Measurements from ENCODE around the gene SZT2.
A peak's percentile ranks its signal among the peaks of the same experiment; 100 is the strongest.
"Not testable (repeated sequence)": the region's sequence is repeated elsewhere in the genome, so short reads cannot be mapped to it uniquely, and the experiment has no call there.

Gene SZT2

GRCh38 chr1:43386676-43387075 lies 3.0 kb upstream of the SZT2 start:
- no peak for FAIRE-seq
- no peak for DNase-seq (ENCODE audit: low spot score)

GRCh38 chr1:43387976-43388599 lies 1.6 kb upstream of the SZT2 start:
- no peak for DNase-seq (ENCODE audit: low spot score)
- no peak for FAIRE-seq

GRCh38 chr1:43388613-43389012 lies 1.1 kb upstream of the SZT2 start:
- FAIRE-seq (no peak), DNase-seq (ENCODE audit: low spot score) (no peak)

- DNase-seq (ENCODE audit: low spot score) (no peak), FAIRE-seq (no peak)
These were observed 3.0 kb downstream of the SZT2 start for GRCh38 chr1:43392702-43393101.

DNA sequence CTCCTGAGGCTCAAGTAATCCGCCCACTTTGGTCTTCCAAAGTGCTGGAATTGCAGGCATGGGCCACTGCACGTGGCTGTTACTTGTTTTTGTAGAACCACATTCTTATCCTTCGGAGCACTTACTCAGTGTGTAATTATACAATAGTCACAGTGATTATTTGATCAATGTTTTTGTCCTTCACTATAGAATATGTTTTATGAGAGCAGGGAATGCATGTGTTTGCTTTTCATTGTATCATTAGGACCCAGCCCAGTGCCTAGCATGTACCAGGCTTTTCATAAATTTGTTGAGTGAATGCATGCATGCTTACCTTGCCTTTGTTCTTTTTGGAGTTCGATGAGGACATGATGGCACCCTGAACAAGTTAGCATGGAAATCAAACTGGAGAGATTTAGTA lies 5.8 kb downstream of the SZT2 start:
- FAIRE-seq (no peak), DNase-seq (ENCODE audit: low spot score) (no peak)

DNA sequence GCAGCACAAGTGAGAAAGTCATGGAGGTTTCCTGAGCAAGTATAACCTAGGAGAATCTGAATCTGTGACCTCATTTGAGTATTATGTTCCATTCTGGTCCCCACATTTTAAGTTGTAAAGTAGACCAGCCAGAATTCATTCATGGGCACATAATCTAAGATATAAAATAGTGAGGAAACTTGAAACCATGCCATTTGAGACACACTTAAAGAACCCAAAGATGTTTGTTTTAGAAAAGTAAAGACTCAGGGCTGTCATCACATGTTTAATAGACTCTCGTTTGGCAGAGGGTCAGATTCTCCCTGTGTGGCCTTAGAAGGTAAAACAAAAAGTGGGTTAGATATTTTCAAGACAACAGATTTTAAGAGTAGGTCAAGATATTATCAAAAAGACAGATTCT lies 6.4 kb downstream of the SZT2 start:
- FAIRE-seq (no peak), DNase-seq (ENCODE audit: low spot score) (no peak)

DNA sequence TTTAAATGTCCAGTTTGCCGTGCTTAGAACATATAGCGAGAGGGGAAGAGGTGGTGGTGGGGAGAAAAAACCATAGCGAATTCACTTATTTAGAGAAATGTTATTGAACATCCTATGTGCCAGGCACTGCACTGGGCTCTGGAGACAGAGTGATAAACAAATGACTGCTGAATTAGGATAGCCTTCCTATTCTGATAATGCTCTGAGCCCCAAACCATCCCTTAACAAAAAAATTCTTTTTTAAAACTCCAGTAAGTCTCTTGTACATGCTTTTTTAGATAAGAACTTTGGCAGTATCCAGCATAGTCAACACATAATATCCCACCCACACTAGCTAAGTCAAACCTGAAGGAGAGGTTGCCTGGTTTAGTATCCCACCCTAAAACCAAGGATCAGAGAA lies 8.5 kb downstream of the SZT2 start:
- FAIRE-seq, result no peak

GRCh38 chr1:43400441-43400840 lies 10.7 kb downstream of the SZT2 start:
- FAIRE-seq; DNase-seq (ENCODE audit: low spot score): not testable (repeated sequence)

More for the DNA sequence above, 8.5 kb downstream of the SZT2 start:
- no peak for DNase-seq (ENCODE audit: low spot score)

DNA sequence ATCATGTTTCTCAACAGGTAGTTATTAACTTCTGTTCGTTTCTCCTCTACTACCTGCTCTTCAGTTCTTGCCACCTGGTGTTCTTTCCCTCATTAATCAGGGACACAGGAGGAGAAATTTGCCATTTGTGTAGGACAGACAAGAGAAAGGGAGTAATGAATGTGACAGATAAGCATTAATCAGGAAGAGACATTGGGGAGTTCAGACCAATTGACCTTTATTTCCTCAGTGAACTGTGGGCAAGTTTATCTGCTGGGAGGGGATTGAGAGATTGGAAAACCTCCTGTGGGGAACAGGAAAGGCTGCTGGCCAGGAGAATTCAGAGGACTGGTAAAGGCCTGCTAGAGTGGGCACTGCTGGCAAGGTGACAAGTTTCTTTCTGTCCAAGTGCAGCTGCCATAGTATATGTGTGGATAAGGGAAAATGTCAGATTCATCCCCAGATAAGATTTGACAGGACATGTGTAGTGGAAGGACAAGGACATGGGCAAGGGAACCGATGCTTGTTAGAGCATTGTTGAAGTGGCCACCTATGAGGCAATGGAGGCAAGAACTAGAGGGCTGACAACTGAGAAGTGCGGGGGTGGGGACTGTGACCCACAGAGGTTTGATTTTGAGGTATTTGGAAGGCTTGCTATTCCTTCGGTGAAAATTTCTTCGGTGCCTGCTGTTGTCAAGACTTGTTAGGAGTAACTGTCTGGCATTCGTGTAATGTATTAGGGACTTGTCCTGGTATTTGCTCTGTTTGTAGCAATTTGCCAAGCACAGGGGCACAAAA lies 12.6 kb downstream of the SZT2 start:
- DNase-seq (ENCODE audit: low spot score) (no peak), FAIRE-seq (no peak)

- DNase-seq (ENCODE audit: low spot score) (no peak), FAIRE-seq (no peak)
These were observed 14.7 kb downstream of the SZT2 start for GRCh38 chr1:43404353-43404752.

DNA sequence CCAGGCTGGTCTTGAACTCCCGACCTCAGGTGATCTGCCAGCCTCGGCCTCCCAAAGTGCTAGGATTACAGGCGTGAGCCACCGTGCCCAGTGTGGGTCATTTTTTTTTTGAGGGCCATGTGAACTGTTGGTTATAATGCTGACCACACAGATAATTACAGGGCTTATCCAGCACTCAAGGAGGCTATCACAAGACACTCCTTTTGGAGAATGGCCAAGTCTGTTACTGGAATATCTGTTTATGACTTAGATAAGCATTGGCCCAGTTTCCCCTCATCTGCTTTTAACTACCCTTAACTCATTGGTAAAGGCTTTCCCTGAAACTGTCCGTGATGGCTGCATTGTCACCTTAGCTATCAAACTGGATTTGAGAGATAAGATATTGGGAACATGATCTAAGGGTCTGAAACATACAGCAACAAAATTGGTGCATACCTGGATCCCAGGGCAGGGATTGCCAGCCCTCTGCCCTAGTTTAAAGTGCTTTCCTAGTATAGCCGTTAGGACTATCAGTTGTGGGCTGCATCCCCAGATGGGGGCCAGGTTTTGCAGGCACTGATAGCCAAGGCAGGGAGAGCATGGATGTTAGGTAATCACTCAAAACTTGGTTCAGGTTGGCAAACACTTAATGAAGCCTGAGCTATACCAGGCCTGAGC lies 15.6 kb downstream of the SZT2 start:
- no peak for FAIRE-seq
- no peak for DNase-seq (ENCODE audit: low spot score)

DNA sequence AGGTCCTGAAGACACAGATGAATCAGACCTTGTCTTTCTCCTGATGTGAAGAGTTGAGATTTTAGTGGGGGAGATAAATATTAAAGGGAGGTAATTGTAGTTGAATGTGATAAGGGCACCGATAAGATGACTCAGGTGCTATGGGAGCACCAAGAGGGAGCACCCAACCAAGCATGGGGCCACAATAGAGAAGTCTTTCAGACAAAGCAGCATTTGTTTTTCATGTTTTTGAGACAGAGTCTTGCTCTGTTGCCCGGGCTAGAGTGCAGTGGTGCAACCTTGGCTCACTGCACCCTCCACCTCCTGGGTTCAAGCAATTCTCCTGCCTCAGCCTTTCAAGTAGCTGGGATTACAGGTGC lies 16.2 kb downstream of the SZT2 start:
- no peak for FAIRE-seq

GRCh38 chr1:43410571-43410970 lies 20.9 kb downstream of the SZT2 start:
- DNase-seq (ENCODE audit: low spot score) (no peak), FAIRE-seq (no peak)

More for the DNA sequence above, 16.2 kb downstream of the SZT2 start:
- DNase-seq (ENCODE audit: low spot score), result no peak

DNA sequence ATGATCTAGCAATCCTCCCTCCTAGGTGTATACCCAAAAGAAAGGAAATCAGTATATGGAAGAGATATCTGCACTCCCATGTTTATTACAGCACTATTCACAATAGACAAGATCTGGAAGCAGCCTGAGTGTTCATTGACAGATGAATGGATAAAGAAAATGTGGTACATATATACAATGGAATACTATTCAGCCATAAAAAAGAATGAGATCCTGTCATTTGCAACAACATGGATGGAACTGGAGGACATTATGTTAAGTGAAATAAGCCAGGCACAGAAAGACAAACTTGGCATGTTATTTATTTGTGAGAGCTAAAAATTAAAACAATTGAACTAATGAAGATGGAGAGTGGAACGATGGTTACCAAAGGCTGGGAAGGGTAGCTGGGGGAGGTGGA lies 23.7 kb downstream of the SZT2 start:
- not testable (repeated sequence) for FAIRE-seq; DNase-seq (ENCODE audit: low spot score)

DNA sequence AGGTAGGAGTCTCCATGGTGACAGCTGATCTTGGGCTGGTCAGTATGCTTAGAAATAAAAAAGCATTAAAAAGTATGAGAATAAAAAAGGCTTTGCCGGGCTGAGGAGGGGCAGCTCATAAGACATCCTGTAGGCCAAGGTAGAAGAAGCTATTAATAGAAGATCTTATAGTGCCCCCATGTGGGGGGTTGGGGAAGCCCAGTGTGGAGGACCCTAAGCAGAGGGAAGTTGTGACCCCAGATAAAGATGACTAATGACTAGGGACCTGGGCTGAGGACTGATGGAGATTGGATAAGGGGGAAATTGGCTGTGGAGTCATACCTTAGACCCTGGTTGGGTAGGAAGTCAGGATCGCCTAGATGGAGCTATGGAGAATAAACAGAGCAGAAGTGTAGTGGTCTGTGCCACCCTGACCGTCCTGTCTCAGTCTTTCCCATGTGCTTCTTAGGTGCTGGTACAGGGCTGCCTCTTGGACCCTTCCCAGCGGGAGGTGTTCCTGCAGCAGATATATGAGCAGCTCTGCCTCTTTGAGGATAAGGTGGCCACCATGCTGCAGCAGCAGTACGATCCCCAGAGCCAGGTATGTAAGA lies 25.0 kb downstream of the SZT2 start:
- no peak for FAIRE-seq

DNA sequence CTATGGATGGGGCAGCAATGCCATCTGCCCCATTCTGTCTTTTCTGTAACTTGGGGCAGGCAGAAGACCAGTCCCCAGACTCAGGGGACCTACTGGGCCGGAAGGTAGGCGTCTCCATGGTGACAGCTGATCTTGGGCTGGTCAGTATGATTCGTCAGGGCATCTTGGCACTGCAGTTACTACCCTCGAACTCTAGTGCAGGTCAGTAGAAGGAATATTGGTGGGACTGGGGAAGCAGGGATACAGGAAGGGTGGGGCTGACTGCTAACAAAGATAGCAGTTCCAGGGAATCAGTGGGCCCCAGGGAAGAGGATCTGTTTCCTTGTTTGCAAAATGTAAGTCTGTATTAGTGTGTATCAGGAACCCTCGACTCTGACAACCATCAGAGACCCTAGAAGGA lies 26.2 kb downstream of the SZT2 start:
- FAIRE-seq, result no peak

More for the DNA sequence above, 25.0 kb downstream of the SZT2 start:
- DNase-seq (ENCODE audit: low spot score), result peak; percentile 66

GRCh38 chr1:43418858-43419257 lies 29.2 kb downstream of the SZT2 start:
- FAIRE-seq (no peak), DNase-seq (ENCODE audit: low spot score) (no peak)

More for the DNA sequence above, 26.2 kb downstream of the SZT2 start:
- no peak for DNase-seq (ENCODE audit: low spot score)

DNA sequence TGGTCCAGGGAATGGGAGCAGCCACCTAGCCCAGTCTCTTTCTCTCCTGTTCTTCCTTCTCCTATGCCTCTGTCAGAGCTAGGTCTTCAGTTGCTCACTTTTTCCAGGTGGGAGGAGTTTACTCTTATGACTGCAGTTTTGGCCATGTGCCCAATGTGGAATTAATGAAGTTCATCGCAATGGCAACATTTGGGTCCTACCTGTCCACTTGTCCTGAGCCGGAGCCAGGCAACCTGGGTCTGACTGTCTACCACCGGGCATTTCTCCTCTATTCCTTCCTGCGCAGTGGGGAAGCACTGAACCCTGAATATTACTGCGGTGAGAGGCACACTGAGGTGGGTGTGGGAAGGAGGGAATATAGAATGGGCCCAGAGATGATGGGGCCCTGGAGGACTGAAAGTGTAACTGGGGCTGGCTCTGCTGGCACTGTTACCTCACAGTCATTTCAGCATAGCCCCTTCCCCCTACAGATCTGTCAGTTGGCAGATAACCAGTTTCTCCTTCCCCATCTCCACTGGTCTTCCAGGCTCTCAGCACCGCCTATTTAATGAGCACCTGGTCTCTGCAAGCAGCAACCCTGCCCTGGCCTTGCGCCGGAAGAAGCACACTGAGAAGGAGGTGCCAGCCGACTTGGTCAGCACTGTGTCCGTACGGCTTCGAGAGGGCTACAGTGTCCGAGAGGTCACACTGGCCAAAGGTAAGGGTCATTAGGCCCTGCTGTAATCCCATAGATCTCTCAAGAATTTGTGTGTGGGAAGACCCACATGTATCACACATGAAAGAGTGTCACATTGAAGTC lies 30.1 kb downstream of the SZT2 start:
- DNase-seq (ENCODE audit: low spot score) (no peak), FAIRE-seq (no peak)

DNA sequence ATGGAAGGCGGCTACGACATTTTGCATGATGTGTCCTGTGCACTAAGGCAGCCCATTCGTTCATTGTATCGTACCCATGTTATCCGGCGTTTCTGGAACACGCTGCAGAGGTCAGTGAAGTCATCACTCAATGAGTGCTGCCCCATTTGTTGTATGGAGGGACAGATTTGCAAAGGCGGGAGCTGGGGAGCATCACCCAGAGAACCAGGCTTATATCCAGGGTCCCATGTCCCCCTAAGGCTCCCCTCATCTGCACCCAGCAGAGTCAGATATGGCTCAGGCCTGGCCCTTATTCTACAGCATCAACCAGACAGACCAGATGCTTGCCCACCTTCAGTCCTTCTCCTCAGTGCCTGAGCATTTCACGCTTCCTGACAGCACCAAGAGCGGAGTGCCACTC lies 31.2 kb downstream of the SZT2 start:
- DNase-seq (ENCODE audit: low spot score), result no peak
- FAIRE-seq, result no peak

- no peak for DNase-seq (ENCODE audit: low spot score)
- no peak for FAIRE-seq
These were observed 31.7 kb downstream of the SZT2 start for GRCh38 chr1:43421396-43421795.

DNA sequence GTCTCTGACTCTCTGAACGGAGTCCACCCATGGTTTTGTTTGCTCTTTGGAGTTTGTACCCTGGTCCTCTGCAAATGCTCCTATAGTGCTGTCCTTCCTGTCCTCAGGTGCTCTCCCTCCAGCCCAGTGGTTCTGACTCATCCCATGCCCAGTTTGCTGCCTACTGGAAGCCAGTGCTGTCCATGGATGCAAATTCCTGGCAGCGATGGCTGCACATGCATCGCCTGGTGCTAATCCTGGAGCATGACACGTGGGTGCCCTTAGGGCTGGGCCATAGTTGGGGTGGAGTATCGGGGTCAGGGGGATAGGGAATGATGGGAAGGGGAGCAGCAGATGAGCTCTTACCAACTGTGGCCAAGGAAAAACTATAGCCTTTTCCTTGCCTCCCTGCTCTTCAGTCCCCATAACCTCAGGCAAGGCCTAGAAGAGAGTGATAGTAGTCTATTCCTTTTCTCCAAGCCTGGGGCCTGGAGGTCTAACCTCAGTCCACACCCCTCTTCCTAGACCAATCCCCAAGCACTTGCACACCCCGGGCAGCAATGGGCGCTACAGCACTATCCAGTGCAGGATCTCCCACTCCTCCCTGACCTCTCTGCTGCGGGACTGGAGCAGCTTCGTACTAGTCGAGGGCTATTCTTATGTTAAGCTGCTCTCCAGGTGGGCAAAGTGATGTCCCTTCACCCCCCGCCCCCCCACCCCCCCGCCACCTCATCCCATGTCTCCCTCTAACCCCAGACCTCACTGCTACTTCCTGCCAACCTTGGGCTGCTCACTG lies 32.5 kb downstream of the SZT2 start:
- FAIRE-seq, result no peak
- DNase-seq (ENCODE audit: low spot score), result no peak

Measured in urothelium cell line (cell line).